SU-DHL-6 (cell line): ENCODE results near the gene PRLR.

ENCODE experiments used
- EZH2phosphoT487 ChIP-seq: fragments of 200-600 bp; sonication (generic), shearing (Covaris generic); conservative IDR thresholded peaks from 2 replicates; pipeline ENCODE4 v1.6.1; 2018; ENCODE audit warnings: mild to moderate bottlenecking, antibody characterized with exemption, low read length, moderate library complexity, mixed read lengths
- TF ChIP-seq, protein P1 (sequence below): fragments of 200-600 bp; sonication (generic); IDR thresholded peaks from one replicate; pipeline ENCODE4 v1.5.1; 2017; ENCODE audit warnings: antibody characterized with exemption, mild to moderate bottlenecking, low read length, moderate library complexity; ENCODE audit not compliant: insufficient read depth, poor library complexity, severe bottlenecking

DNA sequence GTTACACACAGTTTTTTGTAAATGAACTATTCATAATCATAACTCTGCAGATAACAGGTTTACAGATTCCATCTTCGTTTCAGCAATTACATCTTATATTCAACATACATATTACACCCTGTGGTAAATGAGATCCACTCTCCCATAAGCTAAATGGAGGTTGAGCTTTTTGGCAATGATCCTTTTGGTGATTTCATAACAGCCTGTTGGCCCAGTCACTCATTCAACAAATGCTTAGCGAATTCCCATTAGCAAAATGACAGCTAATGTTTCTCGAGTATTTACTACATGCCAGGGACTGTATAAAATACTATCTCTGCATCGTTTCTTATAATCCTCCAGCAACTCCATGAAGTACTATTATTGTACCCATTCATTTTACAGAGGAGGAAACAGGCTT lies 157.1 kb downstream of the PRLR start:
- TF ChIP-seq, protein P1, sequence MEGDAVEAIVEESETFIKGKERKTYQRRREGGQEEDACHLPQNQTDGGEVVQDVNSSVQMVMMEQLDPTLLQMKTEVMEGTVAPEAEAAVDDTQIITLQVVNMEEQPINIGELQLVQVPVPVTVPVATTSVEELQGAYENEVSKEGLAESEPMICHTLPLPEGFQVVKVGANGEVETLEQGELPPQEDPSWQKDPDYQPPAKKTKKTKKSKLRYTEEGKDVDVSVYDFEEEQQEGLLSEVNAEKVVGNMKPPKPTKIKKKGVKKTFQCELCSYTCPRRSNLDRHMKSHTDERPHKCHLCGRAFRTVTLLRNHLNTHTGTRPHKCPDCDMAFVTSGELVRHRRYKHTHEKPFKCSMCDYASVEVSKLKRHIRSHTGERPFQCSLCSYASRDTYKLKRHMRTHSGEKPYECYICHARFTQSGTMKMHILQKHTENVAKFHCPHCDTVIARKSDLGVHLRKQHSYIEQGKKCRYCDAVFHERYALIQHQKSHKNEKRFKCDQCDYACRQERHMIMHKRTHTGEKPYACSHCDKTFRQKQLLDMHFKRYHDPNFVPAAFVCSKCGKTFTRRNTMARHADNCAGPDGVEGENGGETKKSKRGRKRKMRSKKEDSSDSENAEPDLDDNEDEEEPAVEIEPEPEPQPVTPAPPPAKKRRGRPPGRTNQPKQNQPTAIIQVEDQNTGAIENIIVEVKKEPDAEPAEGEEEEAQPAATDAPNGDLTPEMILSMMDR, result no peak
- TF ChIP-seq EZH2phosphoT487, result no peak
